Thoracic aorta (tissue), 2 donors: Measurements from ENCODE around the gene PRDM5. TPM values are rescaled to one million over a fixed set of nuclear protein-coding genes. Genes with fewer than 3 reads are reported as not detected.

Experiments used
- ATAC-seq: fragments of 150-250 bp; one replicate; pipeline ENCODE4 v1.8.0; 2017; ENCODE audit warnings: low read depth; ENCODE audit not compliant: insufficient number of reproducible peaks, low FRiP score
- DNase-seq: peaks from one replicate; pipeline ENCODE4 v3.0.0-alpha.2; 2020; ENCODE audit warnings: low spot score
- H3K27ac ChIP-seq, 2 donors: fragments of 200-600 bp; sonication (generic); 1 replicate in 1 of 2; 2 replicates in 1 of 2; pipeline ENCODE4 v1.5.1; 2016; ENCODE audit warnings: mild to moderate bottlenecking in 2 of 2, moderate library complexity in 2 of 2
- H3K27me3 ChIP-seq: fragments of 200-600 bp; sonication (generic); replicated peaks from 2 replicates; pipeline ENCODE4 v1.6.0; 2016; ENCODE audit warnings: mild to moderate bottlenecking; ENCODE audit not compliant: insufficient read depth
- H3K36me3 ChIP-seq: fragments of 200-600 bp; sonication (generic); one replicate; pipeline ENCODE4 v1.5.1; 2016
- H3K4me1 ChIP-seq, 2 donors: fragments of 200-600 bp; sonication (generic); 1 replicate in 1 of 2; 2 replicates in 1 of 2; pipeline versions ENCODE4 v1.5.1 to v1.6.0; 2016; ENCODE audit warnings: low read depth in 2 of 2, mild to moderate bottlenecking in 1 of 2; ENCODE audit not compliant: control insufficient read depth in 1 of 2
- H3K4me3 ChIP-seq: fragments of 200-600 bp; sonication (generic); 2 replicates; pipeline ENCODE4 v1.5.1; 2016; ENCODE audit warnings: mild to moderate bottlenecking
- H3K9me3 ChIP-seq: fragments of 200-600 bp; sonication (generic); 2 replicates; pipeline ENCODE4 v1.5.1; 2016
- total RNA-seq, 2 donors: library from RNA; depleted of rRNA; stranded (reverse); fragments of >200 nt; gene quantifications; one replicate each; pipeline versions ENCODE4 v1.1.0 to v1.2.3, GENCODE V29; 2016
- TF ChIP-seq, protein P1 (sequence below): fragments of 200-600 bp; sonication (generic); IDR thresholded peaks from one replicate; pipeline ENCODE4 v1.5.1; 2019; ENCODE audit warnings: antibody characterized with exemption

PRDM5 gene
- total RNA-seq, 2 donors from 2014 or later, result 16.6 to 19.9 TPM

DNA sequence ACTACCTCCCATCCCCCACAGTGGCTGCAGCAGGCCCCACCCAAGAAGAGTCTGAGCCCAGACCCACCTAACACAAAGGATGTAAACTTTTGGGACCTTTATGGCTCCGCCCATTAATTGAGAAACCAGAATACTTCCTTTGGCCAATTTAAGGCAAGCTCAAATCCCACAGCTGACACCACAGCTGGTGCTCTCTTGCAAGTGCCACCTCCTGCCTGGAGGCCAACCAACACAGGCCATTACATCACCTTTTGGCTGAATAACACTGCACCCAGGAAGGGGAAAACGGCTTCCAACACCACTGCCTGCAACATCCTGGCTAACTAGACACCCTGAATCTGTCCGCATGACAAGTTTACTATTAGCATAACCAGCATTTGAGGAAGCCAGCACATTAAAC lies 248.8 kb downstream of the PRDM5 start:
- no peak overlapping the region for H3K4me3 ChIP-seq
- H3K4me1 ChIP-seq, result no peaks in the 10 kb centered on the region
- no peaks in the 10 kb centered on the region for H3K27me3 ChIP-seq
- ATAC-seq (no peak), DNase-seq (no peak)
- peaks cover 15% of the 10 kb centered on the region for H3K9me3 ChIP-seq
- no peaks in the 10 kb centered on the region for H3K36me3 ChIP-seq
- TF ChIP-seq, protein P1, sequence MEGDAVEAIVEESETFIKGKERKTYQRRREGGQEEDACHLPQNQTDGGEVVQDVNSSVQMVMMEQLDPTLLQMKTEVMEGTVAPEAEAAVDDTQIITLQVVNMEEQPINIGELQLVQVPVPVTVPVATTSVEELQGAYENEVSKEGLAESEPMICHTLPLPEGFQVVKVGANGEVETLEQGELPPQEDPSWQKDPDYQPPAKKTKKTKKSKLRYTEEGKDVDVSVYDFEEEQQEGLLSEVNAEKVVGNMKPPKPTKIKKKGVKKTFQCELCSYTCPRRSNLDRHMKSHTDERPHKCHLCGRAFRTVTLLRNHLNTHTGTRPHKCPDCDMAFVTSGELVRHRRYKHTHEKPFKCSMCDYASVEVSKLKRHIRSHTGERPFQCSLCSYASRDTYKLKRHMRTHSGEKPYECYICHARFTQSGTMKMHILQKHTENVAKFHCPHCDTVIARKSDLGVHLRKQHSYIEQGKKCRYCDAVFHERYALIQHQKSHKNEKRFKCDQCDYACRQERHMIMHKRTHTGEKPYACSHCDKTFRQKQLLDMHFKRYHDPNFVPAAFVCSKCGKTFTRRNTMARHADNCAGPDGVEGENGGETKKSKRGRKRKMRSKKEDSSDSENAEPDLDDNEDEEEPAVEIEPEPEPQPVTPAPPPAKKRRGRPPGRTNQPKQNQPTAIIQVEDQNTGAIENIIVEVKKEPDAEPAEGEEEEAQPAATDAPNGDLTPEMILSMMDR, result no peak
- no peak overlapping the region for H3K27ac ChIP-seq

DNA sequence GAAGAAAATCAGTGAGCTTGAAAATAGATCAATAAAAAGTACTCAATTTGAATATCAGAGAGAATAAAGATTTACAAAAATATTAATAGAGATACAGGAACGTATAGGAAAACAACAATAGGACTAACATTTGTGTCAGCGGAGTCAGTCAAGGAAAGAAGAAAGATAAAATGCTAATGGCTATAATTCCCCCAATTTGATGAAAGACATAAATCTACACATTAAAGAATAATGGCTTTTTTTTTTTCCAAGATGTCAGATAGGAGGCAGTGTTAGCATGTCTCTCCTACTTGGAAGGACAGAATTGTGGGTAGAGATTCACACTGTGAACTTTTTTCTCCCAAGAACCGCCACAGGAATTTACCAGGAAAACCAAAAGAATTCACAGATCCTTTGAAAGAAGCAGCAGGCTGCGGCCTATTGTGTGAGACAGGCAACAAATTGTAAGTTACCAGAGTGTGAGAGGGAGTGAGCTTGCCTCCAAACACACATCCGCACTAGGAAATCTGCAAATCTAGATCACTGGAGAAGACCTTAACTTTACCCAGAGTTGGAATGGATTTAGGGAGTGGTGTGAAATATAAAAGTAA lies 249.9 kb downstream of the PRDM5 start:
- no peak overlapping the region for H3K27ac ChIP-seq
- DNase-seq (no peak), ATAC-seq (no peak)
- TF ChIP-seq, protein P1, result no peak
- H3K9me3 ChIP-seq, result peaks cover 15% of the 10 kb centered on the region
- H3K36me3 ChIP-seq, result no peaks in the 10 kb centered on the region
- H3K27me3 ChIP-seq, result no peaks in the 10 kb centered on the region
- no peaks in the 10 kb centered on the region for H3K4me1 ChIP-seq
- H3K4me3 ChIP-seq, result no peak overlapping the region

DNA sequence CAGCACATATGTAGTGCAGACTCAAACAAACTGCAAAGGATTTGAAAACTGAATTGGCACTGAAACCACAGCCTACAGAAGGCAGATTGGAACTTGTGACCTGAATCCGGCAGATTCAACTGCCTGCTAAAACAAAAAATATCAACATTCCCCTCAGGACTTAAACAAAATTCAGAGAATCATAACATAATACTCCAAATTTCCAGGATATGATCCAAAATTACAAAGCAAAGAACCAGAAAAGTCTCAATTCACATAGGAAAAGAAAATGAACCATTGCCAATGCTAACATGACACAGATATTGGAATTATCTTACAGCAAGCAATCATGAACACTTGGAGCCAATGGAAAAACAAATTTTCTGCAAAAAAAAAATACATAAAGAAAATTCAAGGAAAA lies 250.4 kb downstream of the PRDM5 start:
- Histone ChIP-seq H3K9me3 (peaks cover 15% of the 10 kb centered on the region), H3K4me1 (no peaks in the 10 kb centered on the region), H3K4me3 (no peak overlapping the region), H3K27ac (no peak overlapping the region), H3K27me3 (no peaks in the 10 kb centered on the region), H3K36me3 (no peaks in the 10 kb centered on the region)
- no peak for DNase-seq
- no peak for ATAC-seq
- TF ChIP-seq, protein P1, result no peak

DNA sequence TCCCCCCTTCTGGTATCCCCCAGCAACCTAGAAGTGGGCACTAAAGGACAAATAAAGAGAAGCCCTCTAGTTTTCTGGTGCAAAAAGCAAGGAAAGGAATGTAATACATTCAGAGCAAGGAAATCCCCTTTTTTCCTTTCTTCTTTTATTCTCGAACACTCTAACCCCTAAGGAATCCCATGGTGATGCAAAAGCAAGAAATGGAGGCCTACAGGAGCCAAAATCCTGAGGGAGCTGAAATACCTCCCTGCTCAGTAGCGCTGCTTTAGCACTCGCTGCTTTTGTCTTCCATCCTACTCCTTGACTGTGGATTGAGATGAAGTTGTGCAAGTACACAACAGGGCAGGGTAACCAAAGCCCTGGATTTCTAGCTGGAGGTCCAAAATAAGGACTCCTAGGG lies 251.0 kb downstream of the PRDM5 start:
- Histone ChIP-seq H3K4me3 (no peak overlapping the region), H3K36me3 (no peaks in the 10 kb centered on the region), H3K4me1 (no peaks in the 10 kb centered on the region), H3K9me3 (peaks cover 15% of the 10 kb centered on the region), H3K27ac (no peak overlapping the region), H3K27me3 (no peaks in the 10 kb centered on the region)
- DNase-seq (no peak), ATAC-seq (no peak)
- TF ChIP-seq, protein P1, result no peak

DNA sequence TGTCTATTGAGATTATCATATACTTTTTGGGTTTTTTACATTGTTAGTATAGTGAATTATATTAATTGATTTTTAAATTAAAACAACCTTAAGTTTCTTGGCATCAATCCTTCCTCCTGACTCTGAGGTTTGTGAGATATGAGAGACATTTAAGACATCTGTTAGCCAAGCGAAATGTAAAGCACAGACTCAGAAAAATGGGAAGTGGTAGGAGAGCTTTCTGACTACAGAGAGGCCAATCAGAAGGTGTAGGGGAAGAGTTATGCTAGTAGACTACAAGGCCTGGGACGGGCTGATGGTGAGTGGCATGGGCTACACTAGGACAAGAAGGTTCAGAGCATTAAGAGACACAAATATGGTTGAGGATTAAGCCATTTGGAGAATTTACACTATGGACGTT lies 255.4 kb downstream of the PRDM5 start:
- DNase-seq (no peak), ATAC-seq (no peak)
- Histone ChIP-seq H3K4me1 (no peaks in the 10 kb centered on the region), H3K9me3 (peaks cover 1% of the 10 kb centered on the region), H3K36me3 (no peaks in the 10 kb centered on the region), H3K27me3 (no peaks in the 10 kb centered on the region), H3K4me3 (no peak overlapping the region), H3K27ac (no peak overlapping the region)
- TF ChIP-seq, protein P1, result no peak
